ENCODE results near the gene ADD3. TPM values are rescaled to one million over a fixed set of nuclear protein-coding genes. Genes with fewer than 3 reads are reported as not detected.

ADD3 gene
- polyA plus RNA-seq, 3 donors, result 94.8 to 126 (median 111) TPM

GRCh38 chr10:110061687-110062086 is 53.9 kb downstream of the ADD3 start:
- H3K9me3 ChIP-seq (replicated peaks in 1 of 2; ENCODE audit: control insufficient read depth in 1 of 2, insufficient read depth in 1 of 2, low read length in 2 of 2), result no peaks in the 10 kb centered on the region
- Mint-ChIP-seq H3K27ac (peak overlapping the region in 1 of 7 donors; percentile 71), H3K36me3 (peaks cover 7 to 8% of the 10 kb centered on the region in 2 donors), H3K4me1 (peaks cover 40% of the 10 kb centered on the region), H3K27me3 (ENCODE audit: low read depth in 3 of 3) (peaks cover 0 to 3% (median 0%) of the 10 kb centered on the region in 3 donors), H3K4me3 (no peak overlapping the region), H3K9me3 (no peaks in the 10 kb centered on the region)
- H3K4me1 ChIP-seq (ENCODE audit: control insufficient read depth in 1 of 2, insufficient read depth in 2 of 2, low read length in 2 of 2), result peaks cover 7 to 23% of the 10 kb centered on the region in 2 donors
- no peaks in the 10 kb centered on the region for H3K36me3 ChIP-seq (replicated peaks in 1 of 2; ENCODE audit: control insufficient read depth in 1 of 2, insufficient read depth in 2 of 2, low read length in 2 of 2)
- no peak overlapping the region for H3K4me3 ChIP-seq (replicated peaks in 1 of 3; ENCODE audit: low read depth in 2 of 3, low read length in 3 of 3)
- no peak overlapping the region for H3K9ac ChIP-seq (ENCODE audit: insufficient read depth, low read length, poor library complexity, severe bottlenecking)
- WGBS (ENCODE audit: insufficient coverage), result 100% methylated on average over 2 of the region's 3 CpGs
- intact Hi-C loops (cut with micrococcal nuclease), result no loop called here
- H4K20me1 ChIP-seq (ENCODE audit: insufficient read depth, low read length), result no peaks in the 10 kb centered on the region
- TF ChIP-seq CTCF (IDR thresholded peaks at IDR 0.05), result no peak
- no peak overlapping the region for H3K4me2 ChIP-seq (replicated peaks; ENCODE audit: extremely low read depth, low read length, poor library complexity, severe bottlenecking)
- no peak overlapping the region for H3K27ac ChIP-seq (ENCODE audit: low read depth in 1 of 2, low read length in 2 of 2)
- no peaks in the 10 kb centered on the region for H3K27me3 ChIP-seq (ENCODE audit: control insufficient read depth in 2 of 2, insufficient read depth in 2 of 2, low read length in 2 of 2)
- DNase-seq, result no peak
- no peak overlapping the region for H2AFZ ChIP-seq (ENCODE audit: insufficient read depth, low read depth, low read length, poor library complexity, severe bottlenecking)
- H3K79me2 ChIP-seq (ENCODE audit: insufficient read depth, low read length), result peaks cover 93% of the 10 kb centered on the region

GRCh38 chr10:110065269-110065668 is 57.5 kb downstream of the ADD3 start:
- Histone ChIP-seq H3K36me3 (replicated peaks in 1 of 2; ENCODE audit: control insufficient read depth in 1 of 2, insufficient read depth in 2 of 2, low read length in 2 of 2) (no peaks in the 10 kb centered on the region), H3K79me2 (ENCODE audit: insufficient read depth, low read length) (peaks cover 85% of the 10 kb centered on the region), H4K20me1 (ENCODE audit: insufficient read depth, low read length) (no peaks in the 10 kb centered on the region), H3K9me3 (replicated peaks in 1 of 2; ENCODE audit: control insufficient read depth in 1 of 2, insufficient read depth in 1 of 2, low read length in 2 of 2) (no peaks in the 10 kb centered on the region), H3K4me2 (replicated peaks; ENCODE audit: extremely low read depth, low read length, poor library complexity, severe bottlenecking) (no peak overlapping the region), H3K27ac (ENCODE audit: low read depth in 1 of 2, low read length in 2 of 2) (no peak overlapping the region), H3K4me3 (replicated peaks in 1 of 3; ENCODE audit: low read depth in 2 of 3, low read length in 3 of 3) (no peak overlapping the region), H3K4me1 (ENCODE audit: control insufficient read depth in 1 of 2, insufficient read depth in 2 of 2, low read length in 2 of 2) (peaks cover 29 to 41% of the 10 kb centered on the region in 2 donors), H3K9ac (ENCODE audit: insufficient read depth, low read length, poor library complexity, severe bottlenecking) (no peak overlapping the region), H2AFZ (ENCODE audit: insufficient read depth, low read depth, low read length, poor library complexity, severe bottlenecking) (no peak overlapping the region), H3K27me3 (ENCODE audit: control insufficient read depth in 2 of 2, insufficient read depth in 2 of 2, low read length in 2 of 2) (no peaks in the 10 kb centered on the region)
- no peak overlapping the region for H3K4me3 Mint-ChIP-seq
- H3K9me3 Mint-ChIP-seq, result no peaks in the 10 kb centered on the region
- peaks cover 0 to 3% (median 0%) of the 10 kb centered on the region in 3 donors for H3K27me3 Mint-ChIP-seq (ENCODE audit: low read depth in 3 of 3)
- intact Hi-C loops (cut with micrococcal nuclease), result loop anchor here (5.0 kb wide), 2 partner anchors 37 to 53 kb away; no protein-coding TSS in a partner anchor
- H3K4me1 Mint-ChIP-seq, result peaks cover 48% of the 10 kb centered on the region
- H3K36me3 Mint-ChIP-seq, result peaks cover 7 to 10% of the 10 kb centered on the region in 2 donors
- no CpG with 5 or more reads among the region's 2 CpGs for WGBS (ENCODE audit: insufficient coverage)
- no peak for TF ChIP-seq CTCF (IDR thresholded peaks at IDR 0.05)
- DNase-seq, result no peak
- peak overlapping the region in 1 of 7 donors; percentile 68 for H3K27ac Mint-ChIP-seq

Measured in CD14-positive monocyte (primary cell).